Frontal cortex (tissue), 4 donors: ENCODE measurements around the gene WDR3. TPM values are rescaled to one million over a fixed set of nuclear protein-coding genes. Genes with fewer than 3 reads are reported as not detected.
"Not testable (repeated sequence)": the region's sequence is repeated elsewhere in the genome, so short reads cannot be mapped to it uniquely, and the experiment has no call there.

Experiments used
- DNase-seq, 2 donors: peaks; one replicate each; pipeline ENCODE4 v3.0.0; 2012; ENCODE audit warnings: low spot score in 2 of 2
- FAIRE-seq: peaks from 2 replicates; lab custom pipeline; 2012; peaks lifted over from hg19 to GRCh38; lab: Jason Lieb, UNC
- total RNA-seq: library from RNA; depleted of rRNA; stranded (reverse); fragments of >200 nt; gene quantifications from one replicate; pipeline ENCODE4 v1.2.3, GENCODE V29; 2014
- donor health status: control.
- donor health status: control.
- donor health status: control.

The WDR3 gene
- total RNA-seq = 22.4 TPM

GRCh38 chr1:117929343-117930172, at the start of gene WDR3, which contains the start of gene GDAP2:
WDR3 (plus strand) TSS chr1:117929739; CDS start chr1:117933320, 3,581 bp downstream.
GDAP2 (minus strand) TSS chr1:117929621; CDS start chr1:117920357, 9,264 bp downstream.
- DNase-seq (peak; percentile 74 to 86), FAIRE-seq (no peak)

DNA sequence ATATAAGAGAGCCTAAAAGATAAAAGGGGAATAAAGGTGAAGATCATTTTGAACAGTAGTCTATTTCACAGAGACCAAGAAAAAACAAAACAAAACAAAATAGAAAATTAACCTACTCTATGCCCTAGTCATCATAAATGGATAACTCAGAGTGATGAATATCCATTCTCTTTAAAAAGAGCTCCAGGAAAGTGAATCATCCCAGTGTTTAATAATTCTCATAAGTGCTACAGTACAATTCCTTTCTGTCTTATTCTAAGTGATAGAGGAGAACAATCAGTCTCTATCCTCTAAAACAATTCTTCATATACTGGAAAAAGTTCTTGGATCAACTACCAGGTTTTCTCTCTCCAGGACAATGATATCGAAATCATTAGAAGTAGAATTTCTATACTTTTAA, 45.9 kb upstream of the WDR3 start:
- FAIRE-seq (no peak), DNase-seq (no peak)

DNA sequence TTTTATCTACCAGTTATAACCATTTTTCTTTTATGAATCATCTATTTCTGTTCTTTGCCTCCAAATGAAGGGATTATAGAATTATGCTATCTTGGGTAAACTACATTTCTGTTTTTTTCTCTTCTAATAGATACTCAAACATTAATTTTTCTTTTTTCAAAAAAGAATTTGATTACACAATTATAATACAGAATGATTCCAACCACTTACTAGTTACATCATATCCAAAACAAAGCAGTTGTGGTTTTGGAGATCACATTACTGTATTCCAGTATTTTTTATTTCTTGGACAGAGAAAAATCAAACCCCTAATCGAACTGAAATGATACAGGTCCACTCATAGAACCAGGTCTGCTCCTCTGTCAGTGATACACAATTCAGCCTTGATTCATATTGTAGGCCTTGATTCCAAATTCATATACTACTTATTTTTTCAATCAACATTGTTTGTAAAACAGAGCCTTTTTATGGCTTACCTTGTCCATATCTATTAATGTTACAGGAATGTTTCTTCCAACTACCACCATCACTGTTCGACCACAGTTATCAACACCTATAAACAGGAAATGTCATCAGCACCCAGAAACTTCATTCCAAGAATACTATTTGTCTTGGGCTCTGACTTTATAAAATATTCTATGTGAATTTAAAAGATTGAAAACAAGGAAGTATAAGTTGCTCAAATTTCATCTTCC, 43.3 kb upstream of the WDR3 start:
- DNase-seq (no peak), FAIRE-seq (peak; percentile 13)

DNA sequence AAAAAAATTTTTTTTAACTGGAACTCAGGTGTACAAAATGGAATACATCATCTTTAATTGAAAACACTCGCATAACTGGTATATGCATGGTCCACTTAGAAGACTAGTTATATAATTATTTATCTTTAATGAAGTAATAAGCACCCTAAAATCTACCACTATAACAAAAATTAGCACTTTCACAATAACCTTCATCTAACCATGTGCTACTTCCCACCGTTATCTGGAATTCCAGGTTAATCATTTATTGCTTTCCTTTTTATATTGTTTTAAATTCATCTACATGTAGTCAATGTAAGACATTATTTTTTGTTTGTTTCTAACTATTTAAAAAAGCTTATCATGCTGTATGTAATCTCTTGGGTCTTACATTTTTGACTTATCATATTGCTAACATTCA, 39.1 kb upstream of the WDR3 start:
- FAIRE-seq (no peak), DNase-seq (no peak)

DNA sequence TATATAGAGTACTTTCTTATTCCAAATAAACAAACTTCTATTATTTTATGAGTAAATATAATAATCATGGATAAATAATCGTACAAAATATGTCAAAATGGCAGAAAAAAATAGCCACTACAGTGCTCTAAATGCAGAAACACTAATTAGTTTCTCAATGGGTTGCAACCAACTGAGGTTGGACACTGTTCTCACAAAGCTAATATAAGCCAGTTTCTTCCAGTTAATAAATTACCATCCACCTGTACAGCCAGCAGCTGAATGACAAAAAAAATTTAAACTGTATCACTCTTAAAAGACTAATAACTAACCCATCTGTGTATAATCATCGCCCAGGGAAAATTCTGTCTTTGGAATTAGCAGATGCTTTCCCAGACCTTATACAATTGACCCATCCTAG, 37.0 kb upstream of the WDR3 start:
- DNase-seq (no peak), FAIRE-seq (no peak)

DNA sequence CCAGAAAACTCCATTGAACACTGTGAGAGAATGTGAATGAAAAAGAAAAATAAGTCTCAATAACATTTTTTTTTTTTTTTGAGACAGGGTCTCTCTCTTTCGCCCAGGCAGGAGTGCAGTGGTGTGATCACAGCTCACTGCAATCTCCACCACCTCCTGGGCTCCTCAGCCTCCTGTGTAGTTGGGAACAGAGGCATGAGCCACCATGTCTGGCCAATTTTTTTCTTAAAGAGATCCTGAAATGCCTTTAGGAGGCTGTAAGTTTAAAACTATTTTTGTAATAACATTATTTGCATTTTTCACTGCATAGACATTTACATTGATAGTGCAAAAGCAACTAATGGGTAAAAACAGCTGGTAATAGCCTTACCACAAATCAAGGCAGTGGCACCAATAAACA, 35.5 kb upstream of the WDR3 start:
- FAIRE-seq (no peak), DNase-seq (no peak)

GRCh38 chr1:117895482-117896114, 33.9 kb upstream of the WDR3 start:
- DNase-seq (peak; percentile 1 to 16), FAIRE-seq (peak; percentile 26)

DNA sequence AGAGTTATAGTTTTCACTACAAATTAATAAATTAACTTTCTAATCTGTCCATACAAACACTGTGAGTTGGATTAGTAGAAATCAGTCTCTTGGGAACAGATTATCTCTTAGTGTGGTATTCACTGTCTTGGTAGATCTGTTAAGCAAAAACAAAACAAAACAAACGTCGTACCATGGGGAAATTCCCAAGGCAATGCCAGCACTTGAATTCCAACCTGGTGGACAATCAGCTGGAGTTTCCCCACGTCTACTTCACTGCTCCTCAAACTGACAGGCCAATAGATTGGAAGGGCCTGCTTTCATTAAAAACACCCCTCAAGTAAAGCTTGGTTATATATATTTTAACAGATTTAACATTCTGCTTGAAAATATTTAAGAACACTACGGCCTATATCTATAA, 32.0 kb upstream of the WDR3 start:
- FAIRE-seq (no peak), DNase-seq (no peak)

DNA sequence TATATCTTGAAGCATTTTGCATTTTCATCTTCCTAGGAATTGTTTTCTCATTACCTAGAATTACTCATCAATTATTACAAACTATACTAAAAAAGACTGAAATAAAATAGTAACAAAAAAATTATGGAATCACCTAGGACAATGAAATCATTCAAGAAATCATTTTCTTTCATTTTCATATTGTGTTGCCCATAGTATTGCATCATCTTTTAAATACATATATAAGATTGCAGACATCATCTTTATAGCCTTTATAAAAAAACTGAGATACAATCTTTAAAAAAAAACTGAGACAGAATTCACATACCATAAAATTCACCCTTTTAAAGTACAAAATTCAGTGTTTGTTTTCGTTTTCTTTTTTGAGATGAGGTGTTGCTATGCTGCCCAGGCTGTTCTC, 29.7 kb upstream of the WDR3 start:
- FAIRE-seq = peak; percentile 51

GRCh38 chr1:117902944-117903343, 26.6 kb upstream of the WDR3 start:
- no peak for FAIRE-seq
- no peak for DNase-seq

More for the DNA sequence above, 29.7 kb upstream of the WDR3 start:
- DNase-seq = no peak

DNA sequence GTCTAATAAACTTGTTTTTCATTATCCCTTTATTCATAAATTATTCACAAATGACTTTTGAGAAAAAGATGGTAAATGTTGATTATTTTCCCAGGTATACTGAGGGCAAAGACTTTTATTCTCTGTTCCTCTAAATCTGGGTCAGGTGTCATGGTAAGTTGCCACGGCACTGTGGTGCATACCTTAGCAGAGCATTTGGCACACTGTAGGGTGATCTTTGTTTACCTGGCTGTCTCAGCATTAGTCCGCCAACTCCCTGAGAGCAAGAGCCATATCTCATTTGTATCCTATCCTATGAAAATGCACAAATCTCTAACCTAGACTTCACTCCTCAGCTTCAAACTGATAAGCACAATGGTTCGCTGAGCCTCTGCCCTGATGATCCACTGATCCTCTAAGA, 25.1 kb upstream of the WDR3 start:
- FAIRE-seq (no peak), DNase-seq (no peak)

DNA sequence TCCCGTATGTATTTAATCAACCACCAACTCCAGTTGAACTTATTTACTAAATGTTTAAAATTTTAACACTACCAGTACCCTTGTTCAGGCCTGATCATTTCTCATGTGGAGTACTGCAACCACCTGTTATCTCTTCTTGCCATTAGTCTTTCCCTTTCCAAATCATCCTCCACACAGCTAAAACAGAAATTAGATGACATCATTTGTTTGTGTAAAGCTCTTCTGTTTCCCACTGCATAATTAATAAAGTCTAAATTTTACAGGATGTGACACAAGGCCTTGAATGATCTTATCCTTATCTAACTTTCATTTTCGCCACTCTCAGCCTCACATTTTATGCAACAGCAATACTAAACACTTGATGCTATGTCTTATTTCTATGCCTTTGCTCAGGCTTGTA, 24.5 kb upstream of the WDR3 start:
- FAIRE-seq (no peak), DNase-seq (no peak)

GRCh38 chr1:117911051-117911450, 18.5 kb upstream of the WDR3 start:
- DNase-seq (no peak), FAIRE-seq (no peak)

DNA sequence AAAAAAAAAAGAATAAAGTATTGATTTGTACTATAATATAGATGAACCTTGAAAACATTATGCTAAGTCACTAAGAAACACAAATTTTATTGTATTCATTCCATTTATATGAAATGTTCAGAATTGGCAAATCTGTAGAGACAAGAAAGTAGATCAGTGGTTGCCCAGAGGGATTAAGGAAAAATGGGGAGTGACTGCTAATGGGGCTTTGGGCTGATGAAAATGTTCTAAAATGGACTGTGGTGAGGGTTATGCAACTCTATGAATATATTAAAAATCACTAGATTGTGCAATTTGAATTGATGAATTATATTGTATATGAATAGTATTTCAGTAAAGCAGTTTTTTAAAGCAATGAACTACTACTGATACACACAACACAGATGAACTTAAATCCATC, 10.2 kb upstream of the WDR3 start:
- DNase-seq (no peak), FAIRE-seq (no peak)

DNA sequence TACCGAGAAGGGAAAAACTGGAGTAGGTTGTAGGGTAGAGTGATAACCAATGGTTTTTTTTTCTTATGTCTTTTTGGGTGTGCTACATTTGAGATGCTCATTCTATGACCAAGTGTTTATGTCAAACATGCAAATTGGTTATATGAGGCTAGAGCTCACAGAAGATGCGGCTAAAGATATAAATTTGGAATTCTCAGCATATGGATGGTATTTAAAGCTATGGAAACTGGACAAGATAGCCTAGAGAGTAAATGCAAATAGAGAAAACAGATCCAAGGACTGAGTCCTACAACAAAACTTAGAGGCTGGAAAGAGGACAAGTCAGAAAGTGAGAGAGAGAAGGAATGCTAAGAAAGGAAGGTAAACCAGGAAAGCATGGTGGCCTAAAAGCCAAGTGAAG, 7.5 kb upstream of the WDR3 start:
- no peak for DNase-seq
- no peak for FAIRE-seq

DNA sequence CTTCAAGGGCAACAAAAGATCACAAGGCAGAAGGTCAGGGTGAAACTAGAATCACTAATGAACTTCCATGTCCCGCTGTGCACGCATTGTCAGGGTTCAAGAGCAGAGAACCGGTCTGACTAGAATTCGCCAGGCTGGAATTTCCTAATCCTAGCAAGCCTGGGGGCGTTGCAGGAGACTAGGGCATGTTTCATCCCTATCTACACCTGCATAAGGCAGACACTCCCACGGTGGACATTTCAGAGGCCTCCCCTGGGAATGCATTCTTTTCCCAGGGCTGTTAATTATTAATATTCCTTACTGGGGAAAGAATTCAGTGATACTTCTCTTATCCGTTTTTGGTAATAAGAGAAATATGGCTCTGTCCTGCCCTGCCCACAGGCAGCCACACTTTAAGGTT, 6.8 kb upstream of the WDR3 start:
- FAIRE-seq = not testable (repeated sequence)

GRCh38 chr1:117925981-117926380, 3.6 kb upstream of the WDR3 start:
- DNase-seq (no peak), FAIRE-seq (no peak)

More for the DNA sequence above, 6.8 kb upstream of the WDR3 start:
- not testable (repeated sequence) for DNase-seq

DNA sequence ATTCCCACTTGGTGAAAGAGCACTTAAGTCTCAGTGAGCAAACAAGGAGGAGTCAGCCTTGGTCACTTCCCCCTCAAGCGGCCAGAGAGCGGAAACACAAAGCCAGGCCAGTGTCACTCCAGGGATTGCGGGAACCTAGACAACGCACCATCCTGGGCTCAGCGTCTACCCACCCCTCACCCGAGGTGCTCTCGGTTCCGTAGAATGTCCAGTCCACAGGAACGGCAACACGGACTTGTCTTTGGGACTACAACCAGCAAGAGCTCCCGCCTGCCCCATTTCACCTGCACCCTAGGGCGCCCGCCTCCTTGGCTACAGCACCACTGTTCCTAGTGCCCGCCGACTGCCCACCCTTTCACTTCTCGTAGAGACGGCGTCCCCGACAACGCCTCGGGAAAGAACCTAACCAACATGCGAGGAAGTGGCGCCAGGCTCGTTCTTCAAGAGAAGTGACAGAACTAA, 627 bp upstream of the WDR3 start:
- FAIRE-seq (no peak), DNase-seq (peak in 1 of 2 donors; percentile 15)

DNA sequence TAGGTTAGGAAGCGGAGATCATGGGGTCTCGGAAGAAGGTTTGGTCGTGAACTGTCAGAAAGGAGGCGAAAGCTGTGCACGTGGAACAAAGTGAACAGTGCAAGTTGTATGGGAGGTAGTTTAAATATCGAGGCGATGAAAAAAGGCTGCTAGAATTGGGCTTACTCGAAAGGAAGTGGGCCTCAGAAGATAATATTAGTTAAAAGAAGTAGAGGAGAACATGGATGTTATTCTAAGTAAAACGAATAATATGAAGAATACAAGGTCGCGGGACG, 571 bp downstream of the WDR3 start:
- FAIRE-seq (no peak), DNase-seq (no peak)

DNA sequence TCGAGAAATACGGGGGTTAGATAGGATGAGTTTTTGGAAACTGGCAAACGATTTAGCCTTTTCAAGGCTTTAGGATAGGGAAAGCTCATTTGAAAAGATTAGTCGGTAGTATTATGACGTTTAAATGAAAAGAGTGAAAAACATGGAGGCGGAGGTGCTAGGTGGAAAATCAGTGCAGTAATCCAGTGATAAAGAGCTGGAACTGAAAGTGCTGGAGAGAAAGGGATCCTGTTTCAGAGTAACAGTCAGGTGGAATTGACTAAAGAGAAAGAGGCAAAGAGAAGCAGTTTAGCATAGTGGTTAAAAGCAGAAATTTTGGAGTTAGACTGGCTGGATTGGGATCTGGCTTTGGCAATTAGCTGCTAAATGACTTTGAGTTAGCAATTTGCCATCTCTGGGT, 945 bp downstream of the WDR3 start:
- FAIRE-seq (no peak), DNase-seq (no peak)

- FAIRE-seq (no peak), DNase-seq (no peak)
These were observed 3.0 kb downstream of the WDR3 start for GRCh38 chr1:117932576-117932975.
